Measurements from ENCODE around the gene CTU2.
"Not testable (repeated sequence)": the region's sequence is repeated elsewhere in the genome, so short reads cannot be mapped to it uniquely, and the experiment has no call there.

Gene CTU2

DNA sequence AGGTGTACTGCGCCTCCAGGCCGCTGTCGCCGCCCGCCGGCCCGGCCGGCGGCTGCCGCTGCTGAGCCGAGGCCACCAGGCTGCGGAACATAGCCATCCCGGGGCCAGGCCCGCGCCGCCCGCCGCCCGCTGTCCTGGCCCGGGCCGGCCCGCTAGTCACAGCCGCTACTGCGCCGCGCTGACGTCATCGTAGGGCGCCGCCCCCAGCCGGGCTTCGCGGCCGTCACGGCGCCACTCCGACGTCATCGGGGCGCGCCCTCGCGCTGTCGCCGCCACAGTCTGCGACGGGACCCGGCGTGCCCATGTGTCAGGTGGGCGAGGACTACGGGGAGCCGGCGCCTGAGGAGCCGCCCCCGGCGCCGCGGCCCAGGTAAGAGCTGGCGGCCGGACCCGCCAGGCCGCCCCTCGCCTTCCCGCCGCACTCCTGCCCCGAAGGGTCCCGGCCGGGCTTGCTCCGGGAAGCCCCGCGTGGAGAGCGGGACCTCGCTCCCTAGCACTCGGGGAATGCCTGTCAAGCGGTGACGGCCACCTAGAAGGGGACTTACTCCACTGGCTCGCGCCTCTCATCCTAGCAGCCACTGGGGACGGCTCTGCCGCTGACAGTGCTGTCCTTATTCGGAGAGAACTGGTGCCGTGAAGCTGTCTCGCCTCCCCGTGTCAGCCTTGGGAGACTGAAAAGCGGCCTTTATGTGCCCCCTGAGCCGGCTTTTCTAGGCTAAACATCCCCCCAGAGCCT is at the start of gene CTU2, which contains the start of gene RNF166:
CTU2 (plus strand) TSS at position 275 of the 736 bp plus-strand sequence; CDS start at position 303, 28 bp downstream.
RNF166 (minus strand) TSS at position 180 of the 736 bp plus-strand sequence; CDS start at position 97, 83 bp downstream.
- peak; percentile 67 for DNase-seq

GRCh38 chr16:88657371-88657770 is 48.9 kb upstream of the CTU2 start:
- DNase-seq = no peak

DNA sequence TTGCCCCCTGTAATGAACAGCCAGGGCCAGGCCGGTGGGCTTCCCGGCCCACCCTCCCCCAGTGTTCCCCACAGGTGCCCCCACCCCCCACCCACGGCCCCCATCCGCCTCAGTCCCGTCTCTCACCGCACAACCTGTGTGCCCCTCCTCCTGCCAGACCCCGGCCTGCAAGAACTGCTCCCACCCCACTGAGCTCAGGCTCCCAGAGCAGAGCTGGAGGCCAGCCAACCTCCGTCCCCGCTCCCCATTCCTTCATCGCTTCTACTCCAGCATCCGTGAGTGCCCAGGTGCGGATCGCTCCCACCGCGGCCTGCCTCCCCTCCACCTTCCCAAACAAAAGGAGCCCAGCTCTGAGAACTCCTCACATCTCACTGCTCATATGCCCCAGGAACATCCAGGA is 47.6 kb upstream of the CTU2 start:
- no peak for DNase-seq

DNA sequence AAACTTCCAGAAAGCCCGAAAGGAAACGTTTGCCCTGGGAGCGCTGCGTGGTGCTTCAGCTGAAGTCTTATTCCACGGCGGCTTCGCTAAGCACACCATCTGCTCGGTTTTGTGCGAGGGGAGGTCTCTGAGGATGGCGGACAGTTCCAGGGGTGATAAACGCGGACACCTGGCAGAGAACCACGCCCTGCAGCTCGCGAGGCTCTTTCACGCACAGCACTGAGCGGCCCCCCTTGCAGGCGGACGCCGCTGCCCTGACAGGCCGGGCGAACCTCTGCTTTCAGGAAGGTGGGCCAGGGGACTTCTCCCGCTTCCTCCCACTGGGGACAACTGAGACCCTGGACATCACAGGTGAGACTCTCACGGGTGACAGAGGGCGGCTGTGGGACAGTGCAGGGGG is 47.1 kb upstream of the CTU2 start:
- no peak for DNase-seq

DNA sequence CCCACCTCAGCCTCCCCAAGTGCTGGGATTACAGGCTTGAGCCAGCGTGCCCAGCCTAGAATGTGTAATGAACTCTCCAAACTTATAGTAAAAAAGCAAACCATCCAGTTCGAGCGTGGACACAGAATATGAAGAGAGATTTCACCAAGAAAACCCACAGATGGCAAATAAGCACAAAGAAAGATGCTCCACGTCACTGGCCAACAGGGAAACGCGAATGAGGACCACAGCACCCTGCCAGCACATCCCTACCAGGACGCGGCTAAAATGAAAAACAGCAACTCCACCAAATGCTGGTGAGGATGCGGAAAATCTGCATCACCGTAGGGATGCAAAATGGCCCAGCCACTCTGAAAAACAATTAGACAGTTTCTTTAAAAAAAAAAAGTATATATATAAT is 44.8 kb upstream of the CTU2 start:
- no peak for DNase-seq

DNA sequence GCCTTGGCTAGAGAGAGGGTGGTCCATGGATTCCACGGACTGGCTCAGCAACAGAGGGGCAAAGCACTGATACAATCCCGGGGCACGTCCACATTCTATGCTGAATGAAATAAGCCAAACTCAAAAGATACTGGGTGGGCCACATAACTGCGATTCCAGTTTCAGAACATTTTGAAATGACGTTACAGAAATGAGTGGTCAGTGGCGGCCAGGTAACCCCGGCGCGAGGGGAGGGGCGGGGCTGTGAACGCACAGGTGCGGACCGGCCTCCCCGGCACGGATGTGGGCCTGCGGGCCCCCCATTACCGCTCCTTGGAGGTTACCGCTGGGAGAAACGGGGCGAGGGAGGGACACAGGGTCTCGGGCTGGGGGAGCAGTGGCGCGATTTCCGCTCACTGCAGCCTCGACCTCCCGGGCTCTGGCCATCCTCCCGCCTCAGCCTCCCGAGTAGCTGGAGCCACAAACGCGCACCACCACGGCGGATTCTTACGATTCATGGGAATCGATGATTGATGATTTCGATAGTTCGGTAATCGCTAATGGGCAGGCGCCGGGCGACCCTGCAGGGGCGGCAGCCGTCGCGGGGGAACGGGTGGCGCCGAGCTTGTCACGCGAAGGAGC is 44.0 kb upstream of the CTU2 start:
- no peak for DNase-seq

DNA sequence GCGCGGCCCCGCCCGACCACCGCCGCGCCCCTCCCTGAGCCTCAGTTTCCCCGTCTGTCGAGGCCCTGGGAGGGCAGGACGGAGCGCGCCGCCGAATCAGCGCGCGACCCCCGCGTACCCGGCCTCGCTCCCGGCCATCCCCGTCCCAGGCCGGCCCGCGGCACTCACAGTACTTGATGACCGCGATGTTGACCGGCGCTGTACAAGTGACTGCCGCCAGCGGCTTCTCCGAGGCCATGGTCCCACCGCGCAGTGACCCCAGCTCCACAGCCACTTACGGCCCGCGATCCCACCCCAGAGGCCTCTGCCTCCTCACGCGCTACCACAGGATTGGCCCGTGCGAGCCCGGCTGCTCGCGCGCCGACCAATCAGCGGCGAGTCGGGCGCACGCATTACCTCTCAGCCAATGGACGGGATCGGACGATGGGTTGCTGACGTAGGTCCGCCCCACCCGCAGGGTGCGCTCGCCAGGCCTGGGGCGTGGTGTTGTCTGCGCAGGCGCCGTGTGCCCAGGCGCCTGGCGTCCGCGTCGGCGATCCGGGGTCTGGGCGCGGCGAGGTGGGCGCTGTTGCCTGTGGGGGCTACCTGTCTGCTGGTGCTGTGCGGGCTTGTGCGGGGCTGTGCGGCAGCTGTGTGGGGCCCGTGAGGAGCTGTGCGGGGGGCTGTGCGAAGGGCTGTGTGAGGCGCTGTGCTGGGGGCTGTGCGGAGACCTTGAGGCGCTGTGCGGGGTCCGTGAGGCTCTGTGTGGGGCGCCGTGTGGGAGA is 43.3 kb upstream of the CTU2 start, which contains the start of gene MVD:
MVD (minus strand) TSS at position 249 of the 764 bp plus-strand sequence; CDS start at position 238, 11 bp downstream.
- peak; percentile 97 for DNase-seq

- DNase-seq = no peak
Observed at GRCh38 chr16:88665148-88665547, 41.2 kb upstream of the CTU2 start.

DNA sequence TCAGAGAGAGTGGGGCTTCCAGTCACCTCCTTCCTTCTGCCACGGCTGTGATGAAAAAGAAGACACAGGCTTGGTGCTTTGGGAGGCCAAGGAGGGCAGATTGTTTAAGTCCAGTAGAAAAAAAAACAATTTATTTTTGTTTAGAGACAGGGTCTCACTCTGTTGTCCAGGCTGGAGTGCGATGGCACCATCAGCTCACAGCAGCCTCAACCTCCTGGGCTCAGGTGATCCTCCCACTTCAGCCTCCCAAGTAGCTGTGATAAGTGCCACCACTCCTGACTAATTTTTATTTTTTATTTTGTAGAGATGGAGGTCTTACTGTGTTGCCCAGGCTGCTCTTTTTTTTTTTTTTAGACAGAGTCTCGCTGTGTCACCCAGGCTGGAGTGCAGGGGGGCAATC is 40.7 kb upstream of the CTU2 start:
- no peak for DNase-seq

DNA sequence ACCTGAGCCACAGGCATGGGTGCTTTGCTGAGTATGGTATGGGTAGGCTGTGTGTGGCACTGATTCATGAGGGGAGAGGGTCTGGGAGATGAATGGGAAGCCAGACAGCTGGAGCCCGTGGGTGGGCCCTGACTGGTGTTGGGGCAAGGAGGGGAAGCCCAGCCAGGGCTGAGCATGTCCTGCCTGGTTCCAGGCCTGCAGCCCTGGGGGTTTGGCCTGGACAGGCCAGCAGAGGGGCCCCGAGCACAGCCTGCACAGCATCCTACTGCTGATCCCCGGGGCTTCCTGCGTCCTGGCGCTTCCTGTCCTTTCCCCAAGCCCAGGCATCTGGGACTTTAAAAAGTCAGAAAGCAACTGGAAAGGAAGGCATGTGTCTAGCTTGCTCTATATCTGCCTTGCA is 38.8 kb upstream of the CTU2 start:
- DNase-seq = no peak

- DNase-seq = not testable (repeated sequence)
Observed at GRCh38 chr16:88669493-88669892, 36.8 kb upstream of the CTU2 start.

- DNase-seq = no peak
Observed at GRCh38 chr16:88669980-88670379, 36.3 kb upstream of the CTU2 start.

DNA sequence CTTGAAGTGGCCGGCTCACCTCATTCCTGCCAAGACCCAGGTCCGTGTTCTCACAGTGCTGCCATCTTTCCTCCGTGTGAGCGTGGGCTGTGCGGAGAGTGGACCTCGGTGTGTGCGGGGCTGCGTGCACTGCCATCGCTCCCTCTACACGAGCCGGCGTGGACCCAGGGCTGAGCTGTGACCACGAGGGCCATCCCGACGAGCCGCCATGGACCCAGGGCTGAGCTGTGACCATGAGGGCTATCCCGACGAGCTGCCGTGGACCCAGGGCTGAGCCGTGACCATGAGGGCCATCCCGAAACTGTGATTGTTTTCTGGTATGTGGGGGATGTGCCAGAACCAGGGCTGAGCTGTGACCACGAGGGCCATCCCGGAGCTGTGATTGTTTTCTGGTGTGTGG is 34.5 kb upstream of the CTU2 start:
- DNase-seq = no peak

GRCh38 chr16:88672776-88673175 is 33.5 kb upstream of the CTU2 start:
- DNase-seq = peak; percentile 34

GRCh38 chr16:88673716-88674379 is 32.5 kb upstream of the CTU2 start:
- no peak for DNase-seq

DNA sequence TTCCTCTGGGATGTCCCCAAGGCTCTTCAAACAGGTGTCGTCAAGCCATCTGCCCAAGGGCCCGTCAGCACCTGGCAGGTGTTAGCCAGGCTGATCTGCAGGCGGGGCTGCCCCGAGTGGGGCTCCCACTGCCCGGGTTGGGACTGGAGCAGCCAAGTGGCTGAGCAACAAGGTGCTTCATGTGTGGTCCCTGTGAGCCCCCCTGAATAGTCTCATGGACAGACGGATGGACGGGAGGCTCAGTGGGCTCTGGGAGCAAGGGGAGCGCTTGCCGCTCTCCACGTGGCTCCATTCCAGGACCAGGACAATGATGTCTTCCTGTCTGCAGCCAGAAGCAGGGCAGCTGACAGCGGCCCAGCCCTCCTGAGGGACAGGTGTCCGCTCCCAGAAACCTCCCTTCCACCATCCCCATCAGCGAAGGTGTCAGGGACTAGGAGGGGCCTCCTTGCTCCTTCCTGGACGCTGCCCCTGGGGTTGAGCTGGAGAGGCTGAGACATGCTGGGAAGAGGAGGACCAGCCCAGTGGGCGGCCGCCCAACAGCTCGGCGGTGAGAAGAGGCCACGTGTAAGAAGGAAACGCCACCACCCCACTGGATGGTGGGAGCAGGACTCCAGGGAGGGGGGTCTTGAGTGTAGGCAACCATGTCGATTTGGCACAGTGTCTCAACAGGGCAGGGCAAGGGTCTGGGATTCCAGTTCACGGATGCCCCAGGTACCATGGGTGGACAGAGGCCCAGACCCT is 29.6 kb upstream of the CTU2 start:
- DNase-seq = no peak

GRCh38 chr16:88677721-88678120 is 28.6 kb upstream of the CTU2 start:
- no peak for DNase-seq

- DNase-seq = no peak
Observed at GRCh38 chr16:88678224-88678979, 27.9 kb upstream of the CTU2 start.

DNA sequence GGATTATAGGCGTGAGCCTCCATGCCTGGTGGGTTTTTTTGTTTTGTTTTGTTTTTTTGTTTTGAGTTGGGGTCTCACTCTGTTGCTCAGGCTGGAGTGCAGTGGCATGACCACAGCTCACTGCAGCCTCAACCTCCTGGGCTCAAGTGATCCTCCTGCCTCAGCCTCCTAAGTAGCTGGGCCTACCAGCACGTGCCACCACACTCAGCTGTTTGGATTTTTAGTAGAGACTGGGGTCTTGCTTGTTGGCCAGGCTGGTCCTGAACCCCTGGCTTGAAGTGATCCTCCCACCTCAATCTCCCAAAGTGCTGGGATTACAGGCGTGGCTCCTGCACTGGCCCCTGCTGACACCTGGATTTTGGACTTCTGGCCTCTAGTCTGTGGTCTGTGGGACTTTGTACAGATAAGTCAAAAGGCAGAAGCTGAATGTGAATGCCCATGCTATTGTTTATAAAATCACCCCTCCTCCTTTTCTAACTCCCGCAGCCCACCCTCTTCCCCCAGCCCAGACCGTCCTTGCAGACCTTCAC is 25.7 kb upstream of the CTU2 start:
- no peak for DNase-seq

- DNase-seq = no peak
Observed at GRCh38 chr16:88681084-88681680, 25.1 kb upstream of the CTU2 start.

Measured in COR-L47 (cell line).